GM11168 (cell line): Measurements from ENCODE around the gene EPB41L2.
"Not testable (repeated sequence)": the region's sequence is repeated elsewhere in the genome, so short reads cannot be mapped to it uniquely, and the experiment has no call there.

Experiments used
- in situ Hi-C: fragments of 300-500 bp; cut with MboI; formaldehyde crosslinking; loops from one replicate; pipeline ENCODE4 v1.12.0; 2022; ENCODE audit warnings: low sequenced_read_pairs; ENCODE audit not compliant: unreplicated experiment

The EPB41L2 gene

DNA sequence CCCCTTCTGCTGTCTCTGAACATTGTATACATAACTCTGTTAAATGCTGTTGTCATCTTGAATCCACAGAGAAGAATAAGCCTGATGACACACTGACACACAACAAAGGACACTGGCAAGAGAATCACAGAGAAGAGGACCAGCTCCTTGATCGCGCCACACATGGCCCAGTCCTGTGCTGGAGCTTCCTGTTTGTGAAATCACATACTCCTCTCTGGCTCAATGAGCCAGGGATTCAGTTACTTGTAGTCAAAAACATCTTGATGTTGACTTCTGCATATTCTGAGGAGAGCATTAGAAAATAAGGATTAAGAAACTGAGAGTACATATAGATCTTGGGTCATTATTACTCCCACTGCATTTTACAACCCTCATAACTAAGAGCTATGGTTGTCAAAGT is 100.1 kb downstream of the EPB41L2 start:
- in situ Hi-C loops: no loop called here

DNA sequence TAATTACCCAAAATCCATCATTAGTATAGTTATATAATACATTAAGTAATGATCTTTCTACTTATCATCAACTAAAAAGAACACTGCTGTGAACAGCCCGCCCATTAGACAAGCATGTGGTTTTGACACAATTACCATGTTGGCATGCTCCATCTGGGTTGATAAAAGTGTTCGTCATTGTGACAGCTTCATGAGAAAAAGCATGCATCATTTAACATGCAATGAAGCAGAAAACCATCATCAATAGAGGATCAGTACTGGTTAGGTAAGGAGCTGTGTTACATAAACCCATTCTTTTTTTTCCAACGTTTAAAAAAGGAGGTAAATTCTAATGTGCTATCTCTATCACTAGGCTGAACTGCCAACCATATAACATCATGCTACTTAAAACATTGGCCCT is 101.9 kb downstream of the EPB41L2 start:
- in situ Hi-C loops: no loop called here

DNA sequence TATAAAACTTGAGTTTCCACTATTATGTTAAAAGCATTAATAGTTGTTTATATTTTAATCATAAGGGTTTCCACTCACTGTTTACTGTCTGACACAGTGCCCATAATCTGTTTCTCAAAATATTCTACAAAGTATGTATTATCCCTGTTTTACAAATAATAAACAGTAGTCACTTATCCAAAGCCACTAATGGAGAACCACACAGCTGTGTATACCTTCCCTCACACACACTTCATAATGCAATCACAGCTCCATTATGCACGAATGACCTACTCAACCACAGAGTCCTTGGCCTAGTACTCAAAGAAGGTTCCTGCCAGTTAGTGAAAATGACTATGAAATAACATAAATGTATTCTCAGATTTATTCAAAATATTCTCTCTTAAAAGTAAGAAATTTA is 103.1 kb downstream of the EPB41L2 start:
- in situ Hi-C loops: no loop called here

DNA sequence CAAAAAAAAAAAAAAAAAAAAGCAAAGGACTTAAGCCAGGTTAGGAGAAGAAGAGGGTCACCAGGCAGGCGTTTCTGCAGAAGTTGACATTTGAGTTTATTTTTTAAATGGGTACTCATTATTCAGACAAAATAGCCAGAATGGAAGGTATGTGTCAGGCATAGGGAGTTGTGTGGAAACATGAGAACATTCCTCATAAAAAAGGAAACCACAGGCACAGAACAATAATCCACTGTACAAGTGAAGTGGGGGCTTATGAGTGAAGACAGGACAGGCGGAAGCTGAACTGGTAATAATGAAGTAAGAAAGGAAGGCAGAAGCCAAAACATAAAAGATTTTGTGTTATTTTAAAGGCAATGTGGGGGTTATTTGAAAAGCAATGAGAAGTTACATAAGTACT is 104.6 kb downstream of the EPB41L2 start:
- in situ Hi-C loops: no loop called here

DNA sequence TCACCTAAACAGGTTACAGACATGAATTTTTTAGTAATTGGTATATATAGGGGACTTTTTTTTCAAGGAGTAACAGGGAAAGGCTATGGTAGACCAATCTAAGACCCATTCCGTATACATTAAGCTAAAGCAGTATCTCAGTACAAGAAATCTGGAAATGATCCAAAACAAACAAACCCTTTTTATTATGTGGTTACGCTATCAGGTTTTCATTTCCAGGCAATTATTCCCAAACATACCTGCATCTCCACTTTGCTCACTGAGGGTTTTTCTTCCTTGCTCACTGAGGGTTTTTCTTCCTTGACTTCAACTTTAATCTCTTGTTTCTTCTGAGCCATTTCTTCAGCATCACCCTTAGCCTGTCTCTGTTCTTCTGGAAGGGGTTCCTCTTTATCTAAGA is 107.3 kb downstream of the EPB41L2 start:
- in situ Hi-C loops: no loop called here

DNA sequence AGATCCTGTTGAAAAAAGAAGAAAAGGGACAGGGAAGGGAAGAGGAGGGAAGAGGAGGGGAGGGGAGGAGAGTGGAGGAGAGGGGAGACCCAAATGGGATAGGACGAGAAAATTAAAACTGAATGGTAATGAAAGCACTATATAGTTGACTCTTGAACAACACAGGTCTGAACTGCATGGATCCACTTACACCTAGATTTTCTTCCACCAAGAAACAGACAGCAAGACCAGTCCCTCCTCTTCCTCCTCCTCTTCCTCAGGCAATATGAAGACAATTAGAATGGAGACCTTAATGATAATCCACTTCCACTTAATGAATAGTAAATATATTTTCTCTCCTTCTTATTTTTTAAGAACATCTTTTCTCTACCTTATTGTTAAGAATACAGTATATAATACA is 113.5 kb downstream of the EPB41L2 start:
- in situ Hi-C loops: no loop called here

DNA sequence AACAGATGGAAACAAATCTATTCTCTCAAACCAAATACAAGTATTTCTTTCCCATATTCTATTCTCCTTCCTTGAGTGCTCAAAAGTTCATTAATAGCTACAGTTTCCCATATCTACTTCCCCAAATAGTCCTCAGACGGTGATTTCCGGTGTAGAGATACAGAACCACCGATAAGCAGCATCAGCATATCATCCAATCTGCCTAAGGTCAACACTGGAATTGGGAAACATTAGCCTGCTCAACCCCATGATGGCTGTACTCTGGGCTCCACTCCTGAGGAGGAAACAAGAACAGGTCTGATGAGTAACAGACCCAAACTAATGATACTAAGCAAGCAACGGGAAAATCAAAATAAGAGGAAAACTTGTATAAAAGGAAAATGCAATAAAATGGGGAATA is 115.6 kb downstream of the EPB41L2 start:
- in situ Hi-C loops: no loop called here

DNA sequence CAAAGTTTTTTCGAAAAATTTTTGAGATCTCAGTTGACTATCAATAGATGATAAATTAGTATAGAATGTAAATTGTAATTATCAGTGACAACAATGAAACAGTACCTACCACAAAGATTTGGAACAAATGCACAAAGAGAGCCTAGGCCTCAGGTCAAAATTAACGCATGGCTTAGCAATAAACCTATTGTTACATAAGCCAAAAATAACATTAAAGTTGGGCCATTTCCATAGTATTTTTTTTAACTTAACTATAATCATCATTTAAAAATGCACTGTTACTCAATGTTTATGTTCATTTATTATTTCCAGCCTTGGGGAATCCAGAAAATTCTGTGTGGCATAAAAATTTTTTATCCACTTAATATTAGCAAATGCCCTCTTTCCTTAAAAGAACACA is 117.0 kb downstream of the EPB41L2 start:
- in situ Hi-C loops: no loop called here

DNA sequence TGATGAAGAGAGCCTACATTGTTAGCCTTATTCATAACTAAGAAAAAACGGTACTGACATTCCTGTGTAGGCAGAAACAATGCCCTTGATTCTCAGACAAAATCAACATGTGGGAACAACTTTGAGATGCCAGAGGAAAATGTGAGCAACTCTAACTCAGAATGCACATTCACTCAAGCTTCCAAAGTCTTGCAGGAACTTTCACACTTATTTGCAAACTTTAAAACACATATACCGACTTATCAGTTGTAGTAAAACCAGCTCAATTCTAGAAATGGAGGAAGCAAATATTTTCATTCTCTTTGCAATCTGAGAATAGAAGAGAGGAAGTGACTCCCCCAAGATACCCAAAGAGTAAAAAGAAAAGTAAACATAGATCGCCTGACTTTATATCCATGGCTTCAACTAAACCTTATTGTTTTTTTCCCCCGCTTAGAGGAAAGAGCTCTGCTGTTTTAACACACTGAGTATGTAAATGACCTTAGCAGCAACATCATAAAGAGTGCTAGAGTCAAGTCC is 117.6 kb downstream of the EPB41L2 start:
- in situ Hi-C loops: no loop called here

DNA sequence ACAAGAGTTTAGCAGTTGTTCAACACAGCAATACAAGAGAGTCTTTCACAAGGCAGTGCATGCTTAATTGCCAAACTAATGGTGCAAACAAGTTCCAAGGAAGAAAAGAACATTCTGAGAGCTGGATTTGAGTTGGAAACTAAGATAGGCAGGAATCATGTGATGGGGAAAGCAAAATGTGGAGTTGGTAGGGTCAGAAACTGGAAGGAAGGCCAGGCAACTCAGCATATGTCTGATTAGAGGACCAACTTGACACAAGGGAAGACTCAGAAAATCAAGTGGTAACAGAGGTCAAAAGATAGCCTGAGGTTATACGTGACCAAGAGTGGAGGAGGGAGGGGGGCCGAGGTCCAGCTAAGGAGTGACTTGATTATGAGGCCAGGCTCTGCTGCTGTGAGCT is 118.6 kb downstream of the EPB41L2 start:
- in situ Hi-C loops: no loop called here

DNA sequence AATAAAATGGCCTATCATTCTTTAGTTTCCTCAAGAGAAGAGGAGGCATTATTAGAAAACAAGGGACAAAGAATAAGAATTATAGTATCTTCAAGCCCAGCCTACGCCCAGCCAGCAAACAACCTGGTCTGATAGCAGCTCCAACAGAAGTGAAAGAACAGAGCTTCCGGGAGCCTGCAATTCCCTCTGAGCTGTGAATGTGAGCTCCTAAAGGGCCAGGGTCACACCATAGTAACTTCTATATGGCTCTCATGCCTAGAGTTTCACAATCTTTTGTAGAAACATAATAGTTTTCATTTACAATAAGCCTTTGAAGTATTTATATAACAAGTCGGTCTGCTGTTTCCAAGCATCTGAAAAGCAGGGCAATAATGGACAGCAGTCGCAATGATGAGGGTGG is 119.3 kb downstream of the EPB41L2 start:
- in situ Hi-C loops: no loop called here

DNA sequence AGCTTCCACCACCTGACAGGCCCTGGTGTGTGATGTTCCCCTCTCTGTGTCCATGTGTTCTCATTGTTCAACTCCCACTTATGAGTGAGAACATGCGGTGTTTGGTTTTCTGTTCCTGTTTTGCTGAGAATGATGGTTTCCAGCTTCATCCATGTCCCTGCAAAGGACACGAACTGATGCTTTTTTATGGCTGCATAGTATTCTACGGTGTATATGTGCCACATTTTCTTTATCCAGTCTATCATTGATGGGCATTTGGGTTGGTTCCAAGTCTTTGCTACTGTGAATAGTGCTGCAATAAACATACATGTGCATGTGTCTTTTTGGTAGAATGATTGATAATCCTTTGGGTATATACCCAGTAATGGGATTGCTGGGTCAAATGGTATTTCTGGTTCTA is 120.3 kb downstream of the EPB41L2 start:
- in situ Hi-C loops: not testable (repeated sequence)

DNA sequence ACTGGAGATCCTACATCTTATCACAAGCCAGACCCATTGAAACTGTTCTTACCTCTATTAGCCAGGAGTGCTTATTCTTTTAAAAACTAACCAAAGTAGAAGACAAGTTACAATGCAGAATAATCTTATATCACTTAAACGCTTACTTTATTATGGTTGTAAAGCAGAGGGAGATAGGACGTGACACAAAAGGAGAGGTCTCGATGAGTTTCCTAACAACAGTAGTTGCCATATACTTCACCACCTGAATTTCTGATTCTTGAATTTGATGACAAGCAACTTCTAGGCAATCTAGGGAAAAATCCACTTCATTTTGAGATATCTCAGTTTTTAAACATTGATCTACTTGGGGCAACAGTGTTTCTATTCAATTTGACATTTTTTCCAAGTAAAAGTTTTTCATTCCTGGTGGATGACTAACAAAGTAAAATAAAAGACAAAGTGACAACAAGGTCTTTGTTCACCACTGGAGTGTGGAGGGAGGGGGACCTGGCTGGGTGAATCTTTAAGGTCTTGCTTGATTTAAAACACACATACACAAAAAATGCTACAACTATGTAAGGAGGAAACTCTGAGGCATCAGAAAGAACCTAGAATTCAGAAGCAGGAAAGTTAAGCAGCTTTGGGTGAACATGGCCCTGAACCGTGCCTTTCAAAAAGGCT is 125.0 kb downstream of the EPB41L2 start:
- in situ Hi-C loops: no loop called here

DNA sequence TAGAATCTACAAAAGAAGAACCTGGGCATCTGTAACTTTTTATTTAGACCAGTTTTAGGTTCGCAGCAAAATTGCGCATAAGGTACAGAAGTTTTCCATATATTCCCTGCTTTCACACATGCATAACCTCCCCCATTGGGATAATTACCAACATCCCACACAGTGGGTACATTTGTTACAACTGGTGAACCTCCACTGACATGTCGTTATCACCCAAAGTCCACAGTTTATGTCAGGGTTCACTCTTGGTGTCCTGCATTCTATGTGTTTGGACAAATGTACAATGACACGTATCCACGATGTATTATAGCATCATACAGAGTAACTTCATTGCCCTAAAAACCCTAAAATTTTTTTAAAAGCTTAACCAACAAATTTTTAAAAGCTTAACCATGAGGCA is 126.1 kb downstream of the EPB41L2 start:
- in situ Hi-C loops: no loop called here

DNA sequence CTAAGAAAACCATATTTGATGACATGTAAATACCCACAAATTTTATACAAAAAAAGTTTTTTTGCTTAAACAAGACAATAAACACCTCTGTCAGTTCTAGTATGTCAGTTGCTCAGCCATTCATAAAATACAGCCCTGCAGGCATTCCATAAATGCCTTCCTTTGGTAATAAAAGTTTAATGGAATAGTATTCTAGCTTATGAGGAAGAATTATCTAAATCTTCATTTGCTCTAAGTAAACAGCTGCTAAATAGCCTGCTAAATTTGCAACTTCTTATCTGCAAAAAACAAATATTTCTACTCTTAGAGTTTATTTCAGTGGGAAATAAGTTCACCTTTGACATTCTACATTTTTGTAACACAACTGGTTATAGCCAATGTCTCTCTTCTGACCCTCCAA is 127.1 kb downstream of the EPB41L2 start:
- in situ Hi-C loops: no loop called here

DNA sequence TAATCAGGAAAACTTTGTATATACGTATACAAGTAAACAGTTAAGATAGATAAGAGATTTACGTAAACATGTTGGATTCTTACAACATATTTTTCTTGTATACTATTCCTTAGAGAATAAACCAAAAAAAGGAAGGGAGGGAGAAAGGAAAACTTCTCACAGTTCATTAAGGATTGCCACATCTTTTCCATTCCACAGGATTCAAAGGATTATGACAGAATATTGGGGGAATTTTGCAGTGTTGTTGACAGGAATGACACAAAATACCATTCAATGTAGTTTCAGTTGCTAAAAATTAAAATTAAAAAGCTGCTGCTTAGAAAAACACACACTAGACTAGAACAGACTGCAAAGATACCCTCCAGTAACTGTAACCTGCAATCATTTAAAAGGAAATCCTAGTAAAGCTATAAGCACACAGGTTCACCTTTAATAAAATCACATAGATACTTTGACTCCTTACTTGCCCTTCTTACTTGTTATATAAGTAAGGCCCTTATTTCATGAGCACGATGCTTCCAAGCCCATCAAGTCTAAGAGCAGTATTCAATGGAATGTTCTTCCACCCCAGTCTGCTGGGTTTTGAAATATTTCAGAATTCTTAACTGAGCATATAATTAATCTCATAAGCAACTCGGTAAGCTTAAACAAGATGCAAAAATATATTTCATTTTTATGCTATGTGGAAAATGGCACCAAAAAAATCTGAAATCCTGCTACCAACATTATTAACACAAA is 128.0 kb downstream of the EPB41L2 start:
- in situ Hi-C loops: no loop called here

DNA sequence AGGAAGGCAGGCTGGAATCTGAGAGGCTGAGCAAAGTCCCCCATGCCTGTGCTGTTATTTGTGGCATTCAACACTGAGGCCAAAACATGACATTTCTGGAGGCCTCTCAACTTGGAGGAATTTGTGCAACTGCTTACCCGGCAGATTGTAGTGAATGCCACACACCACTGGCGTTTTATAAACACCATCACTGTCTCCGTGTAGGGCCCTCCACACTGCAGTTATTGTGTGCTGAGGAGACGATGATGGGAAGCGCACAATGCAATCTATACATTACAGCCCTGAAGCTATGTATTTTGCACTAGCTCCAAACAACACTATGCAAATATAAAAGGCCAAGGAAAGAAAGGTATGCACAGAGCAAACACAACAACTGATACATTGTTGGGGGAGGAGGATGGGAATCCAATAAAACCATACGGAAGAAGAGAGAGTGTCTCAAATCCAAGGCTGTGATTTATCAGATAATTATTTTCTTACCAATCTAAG is 129.3 kb downstream of the EPB41L2 start:
- in situ Hi-C loops: no loop called here

DNA sequence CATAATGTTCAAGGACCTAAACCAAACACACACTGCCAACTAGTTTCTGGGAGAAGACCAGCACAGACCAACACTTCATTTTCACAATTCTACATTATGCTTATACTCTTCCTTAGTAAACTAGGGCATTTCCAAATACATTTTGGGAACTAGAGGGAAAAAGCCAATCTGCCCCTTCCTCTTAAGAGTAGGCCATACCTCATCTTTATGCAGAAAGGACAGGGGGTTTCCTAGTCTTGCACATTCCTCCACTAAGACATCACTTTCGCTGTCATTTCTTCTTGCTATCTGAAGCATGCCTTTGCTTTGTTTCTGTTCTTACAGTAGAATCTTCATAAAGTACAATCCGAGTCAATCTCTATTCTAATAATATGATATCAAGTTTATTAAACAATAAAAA is 130.1 kb downstream of the EPB41L2 start:
- in situ Hi-C loops: no loop called here

DNA sequence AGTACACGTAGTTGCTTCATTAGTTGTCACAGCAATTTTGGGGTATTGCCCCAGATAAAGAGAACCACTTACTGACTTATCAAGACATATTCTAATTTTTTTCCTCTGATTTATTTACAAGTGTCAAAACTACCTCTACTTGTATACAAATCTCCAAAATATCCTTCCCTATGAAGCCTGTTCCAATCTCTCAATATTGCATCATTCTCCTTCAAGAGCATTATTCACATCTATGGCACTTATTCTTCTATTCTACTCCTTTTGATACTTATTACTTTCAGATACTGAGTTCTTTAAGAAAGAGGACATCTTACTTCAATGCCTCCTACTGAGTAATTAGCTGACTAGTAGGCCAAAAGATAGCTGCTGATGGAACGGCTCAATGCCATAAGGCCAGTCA is 130.6 kb downstream of the EPB41L2 start:
- in situ Hi-C loops: no loop called here

DNA sequence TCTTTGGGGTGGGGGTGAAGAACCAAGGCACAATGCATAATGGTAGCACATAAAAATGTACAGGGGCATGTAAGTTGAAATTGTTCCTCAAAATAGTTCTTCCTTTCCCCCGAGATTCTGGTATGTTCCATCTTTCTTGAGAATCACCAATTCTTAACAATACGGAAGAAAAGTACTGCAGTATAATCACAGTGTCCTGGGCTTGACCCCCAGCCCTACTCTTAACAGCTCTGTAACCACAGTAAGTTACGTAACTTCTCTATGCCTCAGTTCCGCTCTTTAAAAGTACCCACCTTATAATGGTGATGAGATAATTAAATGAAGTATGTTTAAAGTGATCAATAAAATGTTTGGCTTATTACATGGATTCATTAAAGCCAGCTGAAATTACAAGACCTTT is 131.4 kb downstream of the EPB41L2 start:
- in situ Hi-C loops: no loop called here

DNA sequence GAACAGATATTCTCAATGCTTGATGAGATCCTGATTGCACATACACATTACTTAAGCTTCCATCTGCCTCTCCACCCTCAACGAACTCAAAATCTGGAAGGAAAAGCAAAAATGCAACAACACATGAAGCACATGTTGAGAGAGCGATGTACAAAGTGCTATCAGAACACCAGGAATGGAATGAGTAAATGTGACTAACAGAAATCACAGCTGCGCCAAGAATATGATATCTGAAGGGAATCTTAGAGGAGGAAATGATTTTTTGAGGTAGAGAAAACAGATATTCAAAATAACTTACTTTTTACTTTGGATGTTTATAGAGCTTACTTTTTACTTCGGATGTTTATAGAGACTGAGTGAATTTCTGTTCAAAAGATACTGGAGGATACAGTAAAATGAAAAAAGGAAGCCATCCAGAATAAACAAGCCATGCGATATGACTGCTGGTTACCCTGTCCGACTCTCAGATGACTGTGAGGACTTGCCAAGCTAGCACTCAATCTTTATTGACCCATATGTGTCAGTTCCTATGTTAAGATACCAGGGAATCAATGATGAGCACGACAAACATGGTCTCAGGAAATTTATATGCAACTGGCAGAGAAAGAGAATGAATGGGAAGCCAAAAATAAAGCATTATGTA is 133.9 kb downstream of the EPB41L2 start:
- in situ Hi-C loops: no loop called here
